UCSD-AML1 (cell line): Measurements from ENCODE around the gene PRR9.
"Not testable (repeated sequence)": the region's sequence is repeated elsewhere in the genome, so short reads cannot be mapped to it uniquely, and the experiment has no call there.

Experiments used
- DNase-seq: peaks from one replicate; lab custom pipeline; 2025; ENCODE audit not compliant: unreplicated experiment; lab: John Stamatoyannopoulos, UW

The PRR9 gene, protein sequence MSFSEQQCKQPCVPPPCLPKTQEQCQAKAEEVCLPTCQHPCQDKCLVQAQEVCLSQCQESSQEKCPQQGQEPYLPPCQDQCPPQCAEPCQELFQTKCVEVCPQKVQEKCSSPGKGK

DNA sequence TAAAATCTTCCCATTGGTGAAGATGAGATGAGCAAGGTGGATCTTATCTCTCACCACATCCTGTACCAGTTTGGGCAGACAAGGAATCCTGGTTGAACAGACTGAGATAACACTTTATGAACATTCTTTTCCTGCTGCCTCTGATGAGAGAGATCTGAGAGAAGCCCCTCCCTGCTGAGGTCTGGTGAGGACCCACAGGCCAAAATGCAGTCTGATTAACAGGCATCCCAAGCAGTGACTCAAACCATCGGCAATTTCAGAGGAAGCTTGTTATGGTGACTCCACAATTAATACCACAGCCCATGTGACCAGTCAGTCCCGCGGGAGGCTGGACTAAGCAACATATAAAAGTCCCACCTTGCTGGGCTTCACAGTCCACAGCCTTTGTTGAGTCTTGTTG is at the start of gene PRR9:
Gene PRR9 (plus strand): TSS at position 373 of the 400 bp plus-strand sequence. CDS start 561 bp downstream, outside the sequence.
- DNase-seq = no peak

DNA sequence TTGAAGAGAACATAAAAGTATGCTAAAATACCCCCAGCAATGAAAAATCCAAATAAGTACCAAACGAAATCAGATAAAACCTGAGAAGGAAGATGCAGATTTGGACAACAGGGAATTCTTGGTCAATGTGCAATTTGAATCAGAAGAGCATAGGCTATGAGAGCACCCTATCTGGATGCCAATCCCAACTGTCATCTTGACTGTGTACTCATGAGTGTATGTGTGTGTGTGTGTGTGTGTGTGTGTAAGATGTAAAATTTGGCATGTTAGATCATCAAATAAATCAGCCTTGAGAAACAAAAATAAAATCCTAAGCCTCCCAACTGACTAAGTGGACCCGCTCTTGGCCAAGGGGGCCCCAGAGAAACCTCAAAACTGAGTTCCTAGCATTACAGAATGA is 48.7 kb upstream of the PRR9 start:
- DNase-seq = no peak

DNA sequence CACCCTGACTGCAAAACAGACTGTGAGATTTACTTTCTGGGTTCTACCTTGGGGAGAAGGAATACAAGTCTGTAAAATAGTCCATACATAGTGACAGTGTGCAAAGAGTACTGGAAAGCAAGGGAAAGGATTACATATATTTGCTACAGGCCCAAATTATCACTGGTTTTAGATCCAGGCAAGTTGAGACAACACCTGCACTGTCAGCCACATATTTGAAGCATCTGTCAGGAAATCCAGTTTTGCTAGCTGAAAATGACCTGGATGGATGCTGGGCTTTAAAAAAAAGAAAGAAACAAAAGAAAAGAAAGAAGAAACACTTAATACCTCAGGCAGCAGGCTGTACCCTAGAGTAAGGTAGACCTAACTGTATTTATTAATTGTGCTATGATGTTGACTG is 42.8 kb upstream of the PRR9 start:
- DNase-seq = no peak

DNA sequence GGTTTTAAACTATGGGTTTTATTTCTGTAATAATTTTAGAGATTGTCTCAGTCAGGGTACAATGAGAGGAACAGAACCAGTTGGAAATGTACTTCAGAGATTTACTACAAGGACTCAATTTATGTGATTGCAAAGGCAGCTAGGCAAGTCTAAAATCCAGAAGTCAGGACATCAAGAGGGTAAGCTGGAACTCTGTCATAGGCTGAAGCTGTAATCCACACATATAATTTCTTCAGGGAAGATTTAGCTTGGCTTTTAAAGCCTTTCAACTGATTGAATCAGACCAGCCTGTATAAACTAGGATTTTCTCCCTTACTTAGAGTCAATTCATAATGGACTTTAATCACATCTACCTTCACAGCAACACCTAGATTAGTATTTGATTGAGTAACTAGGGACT is 38.5 kb upstream of the PRR9 start:
- DNase-seq = no peak

DNA sequence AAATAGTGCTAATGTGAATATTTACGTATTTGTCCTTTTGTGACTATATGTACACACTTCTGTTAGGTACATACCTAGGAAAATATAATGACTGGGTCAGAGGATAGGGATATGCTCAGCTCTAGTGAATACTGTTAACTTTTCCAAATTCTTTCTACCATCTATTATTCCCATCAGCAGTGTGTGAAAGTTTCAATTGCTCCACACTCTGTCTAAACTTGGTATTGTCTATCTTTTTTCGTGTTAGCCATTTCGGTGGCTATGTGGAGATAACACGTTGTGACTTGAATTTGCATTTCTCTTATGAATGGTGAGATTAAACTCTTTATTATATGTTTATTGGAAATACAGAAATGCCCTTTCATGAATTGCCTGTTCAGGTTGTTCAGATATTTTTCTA is 36.8 kb upstream of the PRR9 start:
- no peak for DNase-seq

DNA sequence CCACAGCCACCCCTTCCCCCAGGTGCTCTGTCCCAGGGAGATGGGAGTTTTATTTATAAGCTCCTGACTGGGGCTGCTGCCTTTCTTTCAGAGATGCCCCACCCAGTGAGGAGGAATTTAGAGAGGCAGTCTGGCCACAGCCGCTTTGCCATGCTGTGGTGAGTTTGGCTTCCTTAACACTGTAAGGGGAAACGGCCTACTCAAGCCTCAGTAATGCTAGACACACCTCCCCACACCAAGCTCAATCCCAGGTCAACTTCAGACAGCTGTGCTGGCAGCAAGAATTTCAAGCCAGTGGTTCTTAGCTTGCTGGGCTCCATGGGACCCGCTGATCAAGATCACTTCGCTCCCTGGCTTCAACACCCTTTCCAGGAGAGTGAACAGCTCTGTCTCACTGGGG is 29.1 kb upstream of the PRR9 start:
- not testable (repeated sequence) for DNase-seq

DNA sequence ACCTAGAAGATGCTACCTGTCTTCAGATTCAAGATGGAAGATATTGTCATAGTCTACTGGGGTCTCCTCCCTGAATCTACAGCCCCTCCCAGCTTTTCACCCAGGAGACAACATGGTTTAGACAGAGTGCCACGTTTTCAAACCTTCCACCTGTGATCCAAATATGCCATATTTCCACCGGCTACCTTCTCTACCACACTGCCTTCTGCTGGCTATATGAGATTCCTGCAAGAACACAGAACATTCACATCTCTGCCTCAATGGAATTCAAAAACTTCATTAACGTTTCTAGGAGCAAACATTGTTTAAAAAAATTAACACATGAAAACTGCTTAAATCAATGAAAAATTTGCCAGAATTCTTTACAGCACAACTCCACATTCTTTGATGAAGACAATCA is 27.0 kb upstream of the PRR9 start:
- DNase-seq = no peak

DNA sequence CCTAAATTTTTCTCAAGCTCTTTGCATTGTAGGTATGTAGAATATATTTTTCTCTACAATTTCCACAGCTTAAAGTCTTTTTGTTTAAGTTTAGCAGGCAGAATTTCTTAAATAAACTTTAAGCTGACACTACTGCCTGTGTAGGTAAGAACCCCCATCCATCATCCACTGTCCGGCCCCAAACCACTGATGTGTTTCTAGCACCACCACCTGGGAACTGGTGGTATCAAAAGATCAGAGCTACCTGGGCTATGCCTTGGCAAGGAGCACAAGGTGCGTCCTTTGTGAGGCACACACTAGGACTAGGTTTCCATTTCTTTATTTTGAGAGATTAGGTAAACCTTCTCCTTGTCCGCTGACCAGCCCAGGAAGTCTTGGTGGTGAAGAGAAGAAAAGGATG is 24.7 kb upstream of the PRR9 start:
- no peak for DNase-seq

DNA sequence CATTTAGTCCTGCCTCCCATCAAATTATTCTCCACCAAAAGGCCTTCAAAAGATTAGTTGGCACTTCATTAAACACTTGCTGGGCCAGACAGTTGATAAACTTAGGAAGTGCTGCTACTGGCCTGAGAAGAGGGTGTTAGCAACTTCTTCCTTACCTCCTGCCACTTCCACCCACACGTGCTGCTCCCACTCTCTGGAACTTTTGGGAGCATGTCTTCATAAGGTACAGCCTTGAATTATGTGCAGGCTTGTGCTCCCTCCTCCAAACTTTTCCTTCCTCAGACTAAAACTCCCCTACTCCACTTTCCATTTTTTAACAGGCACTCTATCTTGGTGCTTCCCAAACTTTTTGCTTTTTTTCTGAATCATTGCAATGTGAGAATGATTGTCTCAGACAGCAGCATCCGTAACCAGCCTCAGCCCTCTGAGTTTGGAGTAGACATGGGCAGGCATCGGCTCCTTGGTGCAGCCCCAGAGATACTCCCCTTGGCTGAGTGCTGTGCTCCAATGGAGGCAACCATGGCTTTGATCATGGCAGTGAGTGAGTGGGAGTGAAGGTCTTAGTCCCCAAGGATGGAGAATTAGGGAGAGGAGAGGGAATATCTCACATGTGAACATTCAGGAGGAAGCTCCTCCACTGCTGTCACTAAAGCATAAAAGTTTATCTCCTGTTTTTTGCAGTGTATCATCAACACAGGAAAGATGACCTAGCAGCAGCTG is 22.9 kb upstream of the PRR9 start:
- no peak for DNase-seq

DNA sequence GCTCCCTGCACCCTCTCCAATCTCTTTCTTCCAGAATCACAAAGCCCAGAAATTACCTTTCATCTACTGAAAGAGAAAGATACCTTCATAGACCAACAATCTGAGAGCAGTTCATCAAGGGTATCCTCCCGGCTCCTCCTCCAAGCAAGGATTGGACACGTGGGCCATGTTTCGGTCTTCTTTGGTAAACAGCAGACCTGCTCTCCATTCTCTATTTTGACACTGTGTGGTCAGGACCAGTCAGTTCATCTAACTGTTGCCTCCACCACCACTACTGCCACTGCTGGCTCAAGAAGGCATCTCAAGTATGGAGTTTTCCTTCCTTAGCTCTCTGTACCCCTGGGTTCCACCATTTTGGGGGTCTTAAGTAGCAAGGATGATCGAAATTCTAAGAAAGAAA is 22.2 kb upstream of the PRR9 start:
- no peak for DNase-seq

DNA sequence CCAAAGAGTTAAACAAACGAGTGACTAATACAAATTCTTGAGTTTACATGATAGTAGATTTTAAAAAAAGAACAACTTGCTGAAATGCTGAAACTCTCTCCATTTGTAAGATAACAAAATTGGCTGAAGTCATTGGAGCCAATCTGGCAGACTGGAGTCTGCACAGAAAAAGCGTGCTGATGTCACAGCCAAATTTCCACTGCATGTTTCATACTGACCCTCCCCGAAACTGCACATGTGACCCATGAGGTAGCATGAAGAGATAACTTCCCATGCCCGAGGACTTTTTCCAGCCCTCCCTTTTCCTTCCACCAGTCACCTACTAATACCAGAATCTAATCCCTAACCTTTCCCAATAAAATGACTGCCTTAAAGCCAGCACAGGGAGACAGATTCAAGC is 15.4 kb upstream of the PRR9 start:
- no peak for DNase-seq

DNA sequence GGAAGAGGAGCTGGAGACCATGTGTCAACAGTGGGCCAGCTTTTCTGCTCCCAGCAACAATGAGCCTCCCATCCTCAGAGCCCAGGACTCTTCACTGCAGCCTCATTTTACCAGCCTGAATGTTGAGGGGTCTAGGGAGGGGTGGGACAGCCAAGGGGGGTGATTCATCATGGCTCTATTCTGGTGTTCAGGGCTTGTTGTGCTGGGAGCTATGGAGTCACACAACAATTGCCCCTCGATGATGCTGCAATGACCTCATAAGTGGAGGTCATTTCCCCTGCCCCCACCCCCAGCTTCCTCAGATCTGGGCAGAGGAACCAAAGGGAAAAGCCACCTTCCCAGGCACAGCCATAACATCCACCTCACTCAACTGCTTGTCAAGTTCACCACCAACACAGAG is 14.3 kb upstream of the PRR9 start, which contains the start of gene LELP1:
Gene LELP1 (plus strand): TSS at position 301 of the 400 bp plus-strand sequence. CDS start 1,278 bp downstream, outside the sequence.
- no peak for DNase-seq

DNA sequence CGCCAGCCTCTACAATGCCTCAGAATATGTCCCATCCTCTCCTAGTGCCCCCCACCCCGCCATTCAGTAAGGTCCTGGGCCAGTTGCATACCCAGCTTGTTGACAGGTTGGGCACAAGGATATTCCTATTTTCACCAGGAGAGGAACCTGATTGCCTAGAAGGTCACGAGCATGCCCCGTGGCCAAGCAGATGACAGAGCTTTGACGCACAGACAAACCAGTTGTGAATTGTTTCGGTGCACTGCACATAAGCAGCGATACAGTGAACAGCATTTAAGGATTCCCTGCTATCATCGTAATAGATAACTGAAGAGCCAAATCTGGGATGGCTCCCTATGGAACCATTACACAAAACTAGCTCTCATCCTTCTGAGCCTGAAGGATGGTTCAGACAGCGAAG is 10.8 kb upstream of the PRR9 start:
- DNase-seq = no peak

DNA sequence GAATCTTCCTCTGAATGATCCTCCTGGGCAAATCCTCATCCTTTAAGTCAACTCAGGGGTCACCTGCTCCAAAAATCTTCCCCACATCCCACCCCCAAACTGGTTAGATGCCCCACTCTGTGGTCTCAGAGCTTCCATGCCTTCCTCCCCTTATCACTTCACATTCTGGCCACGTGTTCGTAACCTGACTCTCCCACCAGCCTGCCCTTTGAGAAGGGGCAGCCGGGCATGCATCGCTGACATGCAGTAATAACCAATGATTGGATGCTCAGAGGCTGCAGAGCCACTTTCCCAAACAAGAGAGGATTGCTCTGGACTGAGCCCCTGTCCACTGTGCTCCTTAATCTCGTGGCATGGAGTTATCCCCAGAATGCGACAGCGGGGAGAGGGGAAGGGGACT is 7.2 kb upstream of the PRR9 start:
- DNase-seq = no peak

DNA sequence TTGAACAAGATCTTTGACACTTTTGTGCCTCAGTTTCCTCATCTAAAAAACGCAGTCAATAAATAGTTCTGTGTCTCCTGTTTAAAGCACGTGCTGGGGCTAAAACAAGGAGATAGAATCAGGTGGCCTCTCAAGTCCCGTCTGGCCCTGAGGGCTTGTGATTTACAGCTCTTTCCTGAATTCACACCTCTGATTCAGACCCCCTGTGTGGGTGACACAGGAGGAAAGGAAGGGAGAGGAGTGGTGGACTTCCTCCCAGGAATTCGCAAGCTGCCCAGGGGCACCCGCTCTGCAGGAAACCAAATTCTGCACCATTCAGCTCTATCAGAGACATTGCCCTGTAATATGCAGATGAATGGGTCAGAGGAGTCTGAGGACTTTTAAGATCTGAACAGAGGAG is 5.2 kb upstream of the PRR9 start:
- no peak for DNase-seq

DNA sequence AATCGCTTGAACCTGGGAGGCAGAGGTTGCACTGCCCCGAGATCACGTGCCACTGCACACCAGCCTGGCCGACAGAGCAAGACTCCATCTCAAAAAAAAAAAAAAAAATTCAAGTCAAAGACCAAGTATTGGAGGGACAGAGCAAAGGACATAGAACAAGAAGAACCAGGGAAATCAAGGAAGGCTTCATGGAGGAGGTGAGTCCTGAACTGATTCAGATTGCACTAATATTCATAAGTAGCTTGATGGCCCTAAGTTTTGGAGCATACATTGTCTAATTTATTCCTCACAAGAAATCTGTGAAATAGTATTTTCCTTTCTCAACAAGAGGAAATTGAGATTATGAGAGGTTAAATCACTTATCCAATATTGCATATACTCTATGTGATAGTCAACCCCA is 3.9 kb upstream of the PRR9 start:
- DNase-seq = no peak

DNA sequence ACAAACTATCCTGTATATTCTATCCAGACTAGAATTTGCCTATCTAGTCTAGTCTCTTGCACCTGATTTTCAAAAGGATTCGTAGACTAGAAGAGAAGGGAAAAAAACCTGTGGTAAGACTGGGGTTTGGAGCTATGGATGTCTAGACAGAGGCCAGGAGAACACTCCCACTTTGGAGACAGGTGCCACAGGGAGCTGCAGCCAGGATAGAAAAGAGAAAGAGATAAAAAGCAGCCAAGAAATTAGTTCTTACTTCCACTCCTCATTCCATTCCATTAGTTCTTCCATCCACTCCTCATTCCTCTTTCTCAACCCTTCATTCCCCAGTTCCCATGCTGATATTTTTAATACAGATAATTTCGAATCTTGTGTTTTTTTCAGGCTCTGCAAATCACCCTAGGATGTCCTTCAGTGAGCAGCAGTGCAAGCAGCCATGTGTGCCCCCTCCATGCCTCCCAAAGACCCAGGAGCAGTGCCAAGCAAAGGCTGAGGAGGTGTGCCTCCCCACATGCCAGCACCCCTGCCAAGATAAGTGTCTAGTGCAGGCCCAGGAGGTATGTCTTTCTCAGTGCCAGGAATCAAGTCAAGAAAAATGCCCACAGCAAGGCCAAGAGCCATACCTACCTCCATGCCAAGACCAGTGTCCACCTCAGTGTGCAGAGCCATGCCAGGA is 496 bp downstream of the PRR9 start:
- DNase-seq = no peak

DNA sequence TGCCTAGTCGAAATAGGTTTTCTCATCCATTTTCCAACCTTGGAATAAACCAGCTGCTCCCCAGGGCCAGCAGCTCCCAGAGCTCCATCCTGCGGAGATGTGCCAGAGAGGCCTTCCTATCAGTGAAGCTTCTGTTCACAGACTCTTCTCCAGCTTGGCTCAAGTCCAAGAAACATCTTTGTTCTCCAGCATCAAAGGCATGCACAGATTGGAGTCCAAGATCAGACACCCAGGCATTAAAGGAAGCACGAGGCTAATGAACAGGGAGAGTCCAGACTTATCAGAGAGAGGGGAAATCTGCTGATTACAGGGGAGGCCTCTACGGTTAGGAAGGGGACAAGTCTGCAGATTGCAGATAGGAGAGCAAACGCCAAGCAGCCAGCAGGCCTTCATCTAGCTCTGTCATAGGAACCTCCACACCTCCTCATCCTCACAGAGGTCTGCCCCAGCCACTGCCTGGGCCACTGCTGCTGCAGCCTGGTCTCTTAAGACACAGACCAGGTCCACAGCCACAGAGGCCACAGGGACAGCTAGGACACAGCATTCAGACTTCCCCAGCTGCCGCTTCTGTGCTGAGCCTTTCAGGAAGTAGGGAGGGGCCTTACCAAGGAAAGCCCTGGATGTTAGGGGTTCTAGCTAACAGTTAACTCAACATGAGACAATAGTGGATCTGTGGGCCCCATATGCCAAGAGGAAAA is 3.4 kb downstream of the PRR9 start:
- DNase-seq = no peak

DNA sequence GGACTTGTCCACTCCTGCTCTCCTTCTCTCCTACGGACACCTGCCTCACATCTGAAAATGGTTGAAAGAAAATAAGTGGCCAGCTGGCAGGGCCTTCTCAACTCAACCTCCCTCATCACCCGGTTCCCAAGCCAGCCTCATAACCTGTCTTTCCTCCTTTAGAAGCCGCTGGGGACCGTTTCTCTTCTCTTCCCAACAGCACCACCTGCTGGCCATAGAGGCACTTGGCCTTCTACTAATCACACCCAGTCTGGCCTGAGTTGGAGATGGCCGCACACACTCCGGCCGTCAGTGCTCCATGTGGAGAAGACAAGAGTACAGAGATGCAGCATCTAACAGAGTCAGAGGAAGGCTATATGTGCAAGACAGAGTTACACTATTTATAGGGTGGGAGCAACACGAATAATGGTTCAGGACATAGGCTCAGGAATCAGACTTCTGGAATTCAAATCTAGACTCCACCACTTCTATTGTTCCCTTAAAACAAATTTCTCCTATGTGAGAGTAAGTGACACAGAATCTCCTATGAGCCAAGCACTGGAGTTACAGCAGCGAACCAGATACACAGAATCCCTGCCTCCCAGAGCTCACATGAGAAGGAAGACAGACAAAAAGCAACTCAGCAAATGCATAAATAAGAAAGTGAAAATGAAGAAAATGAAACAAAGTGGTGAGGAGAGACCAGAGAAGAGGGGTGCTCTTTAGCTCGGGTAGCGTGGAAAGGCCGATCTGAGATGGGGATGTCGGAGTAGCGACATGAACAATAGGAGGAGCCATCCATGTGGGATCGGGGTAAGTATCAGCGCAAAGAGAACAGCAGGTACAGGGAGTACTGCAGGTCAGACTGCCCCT is 5.9 kb downstream of the PRR9 start:
- DNase-seq = peak; percentile 50

DNA sequence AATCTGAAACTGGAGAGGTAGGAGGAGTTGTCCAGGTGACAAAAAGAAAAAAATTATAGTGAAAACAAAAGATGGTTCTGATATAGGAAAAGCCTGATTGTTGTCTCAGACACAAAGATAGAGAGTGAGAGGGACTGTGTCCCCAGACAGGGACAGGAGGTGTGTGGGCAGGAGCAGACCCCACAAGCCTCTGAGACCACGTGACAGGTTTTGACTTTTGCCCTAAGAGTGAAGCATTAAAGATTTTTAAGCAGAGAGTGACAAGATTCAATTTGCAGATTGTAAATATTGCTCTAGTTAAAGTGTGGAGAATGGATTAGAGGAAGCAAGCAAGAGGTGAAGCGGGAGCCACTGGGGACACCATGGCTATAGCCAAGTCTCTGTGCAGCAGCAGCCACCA is 10.4 kb downstream of the PRR9 start:
- no peak for DNase-seq

DNA sequence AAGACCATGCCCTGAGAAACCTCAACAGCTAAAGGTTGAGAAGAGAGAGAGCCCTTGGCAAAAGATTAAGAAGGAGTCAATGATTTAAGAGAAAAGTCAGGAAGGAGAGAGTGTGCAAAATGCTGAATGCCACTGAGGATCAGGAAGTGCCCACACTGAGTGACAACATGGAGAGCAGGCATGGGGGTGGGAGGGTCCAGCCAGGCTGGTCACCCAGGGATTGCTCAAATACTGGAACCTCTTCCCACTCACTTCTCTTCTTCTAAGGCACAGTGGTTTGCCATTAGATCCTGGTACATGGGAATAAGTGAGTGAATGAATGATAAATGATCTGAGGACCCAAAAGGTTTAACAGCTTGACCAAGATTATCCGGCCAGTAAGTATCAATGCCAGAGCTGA is 11.1 kb downstream of the PRR9 start:
- no peak for DNase-seq
